K562 (cell line): ENCODE measurements around the gene SYMPK. TPM values are rescaled to one million over a fixed set of nuclear protein-coding genes. Genes with fewer than 3 reads are reported as not detected.

ENCODE experiments used
- ATF1 ChIP-seq, 2 experiments: fragments of 450-650 bp in 1 of 2; IDR thresholded peaks; 2 replicates each; pipeline ENCODE4 v1.6.1; 2016; ENCODE audit warnings: missing compliant biosample characterization in 1 of 2, missing genetic modification characterization in 1 of 2
- ATF3 ChIP-seq, 2 experiments: fragments of 450-650 bp in 1 of 2; sonication (generic) in 1 of 2; formaldehyde crosslinking in 1 of 2; IDR thresholded peaks in 1 of 2; conservative IDR thresholded peaks in 1 of 2; 2 replicates each; pipeline versions ENCODE4 v1.6.1 to v1.8.1; 2016 to 2023; ENCODE audit warnings: mild to moderate bottlenecking in 2 of 2, moderate library complexity in 2 of 2, inconsistent platforms in 1 of 2, missing genetic modification reagents in 1 of 2
- CBX8 ChIP-seq: fragments of 200-600 bp; sonication (generic); IDR thresholded peaks from 2 replicates; pipeline ENCODE4 v1.6.1; 2012; ENCODE audit warnings: borderline replicate concordance, mixed run types, low read depth, mild to moderate bottlenecking, moderate library complexity, mixed read lengths, low read length, control low read depth, inconsistent platforms; ENCODE audit not compliant: poor library complexity, severe bottlenecking; ENCODE audit errors: extremely low read depth
- CXXC5 ChIP-seq: fragments of 250-450 bp; sonication (Bioruptor Pico); IDR thresholded peaks from 2 replicates; pipeline ENCODE4 v1.8.0; 2022; ENCODE audit warnings: inconsistent platforms, mild to moderate bottlenecking, moderate library complexity
- HBP1 ChIP-seq: fragments of 450-650 bp; formaldehyde crosslinking; IDR thresholded peaks from 2 replicates; pipeline ENCODE4 v1.4.0; 2022; ENCODE audit warnings: missing genetic modification characterization
- HDAC1 ChIP-seq, 2 experiments: fragments of 450-650 bp; IDR thresholded peaks; 2 replicates each; pipeline ENCODE4 v1.6.1; 2016 to 2017; ENCODE audit warnings: inconsistent platforms in 1 of 2, mild to moderate bottlenecking in 1 of 2, moderate library complexity in 1 of 2
- JUNB ChIP-seq: fragments of 450-650 bp; formaldehyde crosslinking; conservative IDR thresholded peaks from 2 replicates; pipeline ENCODE4 v1.4.0; 2020; ENCODE audit warnings: mild to moderate bottlenecking
- NFYB ChIP-seq: IDR thresholded peaks from 2 replicates; pipeline ENCODE4 v1.6.1; 2011; ENCODE audit warnings: mild to moderate bottlenecking, moderate library complexity; ENCODE audit not compliant: insufficient read length; ENCODE audit errors: extremely low read depth
- PHF8 ChIP-seq: fragments of 200-600 bp; sonication (generic); IDR thresholded peaks from 2 replicates; pipeline ENCODE4 v1.6.1; 2012; ENCODE audit warnings: mixed run types, mild to moderate bottlenecking, inconsistent platforms, low read length, moderate library complexity, borderline replicate concordance
- PTBP1 ChIP-seq: fragments of 200-400 bp; formaldehyde crosslinking; IDR thresholded peaks from 2 replicates; pipeline ENCODE4 v1.6.1; 2017; ENCODE audit warnings: low read depth, low read length
- SMARCC2 ChIP-seq: fragments of 450-650 bp; IDR thresholded peaks from 2 replicates; pipeline ENCODE4 v1.6.1; 2017; ENCODE audit warnings: antibody characterized with exemption, moderate library complexity, mild to moderate bottlenecking, low read depth
- VEZF1 ChIP-seq: fragments of 200-800 bp; sonication (Bioruptor generic); IDR thresholded peaks from 2 replicates; pipeline ENCODE4 v1.6.1; 2017; ENCODE audit warnings: missing genetic modification characterization, missing compliant biosample characterization
- ZKSCAN8 ChIP-seq: fragments of 200-800 bp; sonication (Bioruptor generic); IDR thresholded peaks from 2 replicates; pipeline ENCODE4 v1.6.1; 2016; ENCODE audit warnings: missing genetic modification characterization, missing compliant biosample characterization
- polyA plus RNA-seq, 8 experiments: library from polyadenylated mRNA; depleted of rRNA in 4 of 8; stranded (reverse) in 5 of 8; unstranded in 3 of 8; fragments of >200 nt; fragmentation: Nextera tagmentation in 2 of 8; fragmentation: Illumina TruSeq in 1 of 8; extraction: Ambion mirVana in 2 of 8; extraction: Trizol in 1 of 8; gene quantifications; 2 replicates each; pipeline versions ENCODE4 v1.2.1 to v1.2.3, GENCODE V29; 2011 to 2014; ENCODE audit warnings: inconsistent platforms in 1 of 8, missing spikeins in 1 of 8
- total RNA-seq, 7 experiments: library from RNA; depleted of rRNA in 6 of 7; stranded (reverse); fragments of >200 nt in 6 of 7; fragmentation: Illumina TruSeq in 2 of 7; extraction: Trizol in 2 of 7; gene quantifications; 2 replicates each; pipeline versions ENCODE4 v1.2.1 to v1.2.3, GENCODE V29; 2011 to 2021; ENCODE audit warnings: low replicate concordance in 1 of 7
- TF ChIP-seq, protein P1 (sequence below): fragments of 250-450 bp; sonication (Bioruptor Pico); IDR thresholded peaks from 2 replicates; pipeline ENCODE4 v1.9.0; 2021; ENCODE audit warnings: mild to moderate bottlenecking, inconsistent platforms
- TF ChIP-seq, protein P2 (sequence below), 2 experiments: IDR thresholded peaks; 2 replicates each; pipeline ENCODE4 v1.6.1; 2012; ENCODE audit warnings: improper control_type of control experiment in 2 of 2, low read depth in 2 of 2, low read length in 2 of 2, borderline replicate concordance in 1 of 2

SYMPK gene
- total and polyA plus RNA-seq, 9 of the 15 experiments (the other 6 are each of a cell fraction or from before 2014, with no cell fraction given), result 0.73 to 95.5 (median 58.4) TPM

DNA sequence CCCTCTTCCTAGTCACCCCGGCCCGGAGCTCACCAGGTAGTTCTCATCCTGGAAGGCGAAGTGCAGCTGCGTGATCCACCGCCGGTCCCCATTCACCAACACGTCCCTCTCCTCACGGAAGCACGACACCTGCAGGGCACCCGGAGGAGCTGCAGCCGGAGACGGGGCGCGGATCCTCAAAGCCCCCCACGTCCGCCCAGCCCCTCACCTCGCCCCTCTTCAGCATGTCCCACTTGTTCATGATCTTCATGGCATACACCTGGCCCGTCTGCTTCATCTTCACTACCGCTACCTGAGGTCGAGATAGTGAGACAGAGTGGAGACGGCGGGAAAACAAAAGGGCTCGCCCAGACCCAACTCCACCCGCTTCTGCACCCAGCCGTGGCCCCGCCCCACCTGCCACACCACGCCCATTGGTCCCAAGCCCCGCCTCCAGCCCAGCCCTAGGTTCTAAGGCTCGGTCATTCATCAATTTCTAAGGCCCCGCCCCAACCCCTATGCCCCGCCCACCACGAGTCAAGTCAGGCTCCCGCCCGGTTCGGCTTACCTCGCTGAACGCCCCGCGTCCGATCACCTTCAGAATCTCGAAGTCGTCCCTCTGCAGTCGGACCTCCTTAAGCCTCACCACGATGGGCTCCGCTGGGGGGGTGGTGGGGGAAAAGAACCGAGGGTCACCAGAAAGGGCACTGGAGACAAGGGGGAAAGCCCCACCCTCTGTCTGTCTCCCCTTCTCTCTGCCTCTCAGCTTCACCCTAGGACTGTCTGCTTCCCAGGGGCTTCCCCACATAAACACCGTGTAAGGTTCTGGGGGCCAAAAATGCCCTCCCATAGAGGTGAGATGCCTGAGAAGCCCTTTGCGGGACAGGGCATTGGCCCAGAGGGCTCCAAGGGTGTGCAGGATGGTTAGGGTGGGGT, 83.5 kb downstream of the SYMPK start (continued):
- TF ChIP-seq CBX8 (no peak), VEZF1 (CRISPR knock-in tag) (peak; percentile 68), PTBP1 (0 out of 2 replicates have a peak, but pooled peaks have one; percentile 30), PHF8 (peak; percentile 45; the same call in 1 of the 2 replicates), SMARCC2 (0 out of 2 replicates have a peak, but pooled peaks have one; percentile 22), JUNB (no peak), CXXC5 (peak; percentile 63), HDAC1 (IDR thresholded peaks at IDR 0.05) (peak in 1 of 2 experiments; percentile 71; a peak in 2 of 4 replicates), ZKSCAN8 (CRISPR knock-in tag) (no peak), ATF3 (IDR thresholded peaks at IDR 0.05) (no peak), ATF3 (CRISPR knock-in tag; conservative IDR thresholded peaks at IDR 0.05) (peak; percentile 15; the same call in 1 of the 2 replicates), HBP1 (CRISPR knock-in tag) (peak; percentile 84; the same call in 1 of the 2 replicates), ATF1 (CRISPR knock-in tag; IDR thresholded peaks at IDR 0.05) (no peak), ATF1 (tag; IDR thresholded peaks at IDR 0.05) (0 out of 2 replicates have a peak, but pooled peaks have one; percentile 32), NFYB (peak; percentile 25)
- TF ChIP-seq, protein P1, sequence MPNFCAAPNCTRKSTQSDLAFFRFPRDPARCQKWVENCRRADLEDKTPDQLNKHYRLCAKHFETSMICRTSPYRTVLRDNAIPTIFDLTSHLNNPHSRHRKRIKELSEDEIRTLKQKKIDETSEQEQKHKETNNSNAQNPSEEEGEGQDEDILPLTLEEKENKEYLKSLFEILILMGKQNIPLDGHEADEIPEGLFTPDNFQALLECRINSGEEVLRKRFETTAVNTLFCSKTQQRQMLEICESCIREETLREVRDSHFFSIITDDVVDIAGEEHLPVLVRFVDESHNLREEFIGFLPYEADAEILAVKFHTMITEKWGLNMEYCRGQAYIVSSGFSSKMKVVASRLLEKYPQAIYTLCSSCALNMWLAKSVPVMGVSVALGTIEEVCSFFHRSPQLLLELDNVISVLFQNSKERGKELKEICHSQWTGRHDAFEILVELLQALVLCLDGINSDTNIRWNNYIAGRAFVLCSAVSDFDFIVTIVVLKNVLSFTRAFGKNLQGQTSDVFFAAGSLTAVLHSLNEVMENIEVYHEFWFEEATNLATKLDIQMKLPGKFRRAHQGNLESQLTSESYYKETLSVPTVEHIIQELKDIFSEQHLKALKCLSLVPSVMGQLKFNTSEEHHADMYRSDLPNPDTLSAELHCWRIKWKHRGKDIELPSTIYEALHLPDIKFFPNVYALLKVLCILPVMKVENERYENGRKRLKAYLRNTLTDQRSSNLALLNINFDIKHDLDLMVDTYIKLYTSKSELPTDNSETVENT (CRISPR knock-in tag), result peak; percentile 40; the same call in 1 of the 2 replicates
- TF ChIP-seq, protein P2, sequence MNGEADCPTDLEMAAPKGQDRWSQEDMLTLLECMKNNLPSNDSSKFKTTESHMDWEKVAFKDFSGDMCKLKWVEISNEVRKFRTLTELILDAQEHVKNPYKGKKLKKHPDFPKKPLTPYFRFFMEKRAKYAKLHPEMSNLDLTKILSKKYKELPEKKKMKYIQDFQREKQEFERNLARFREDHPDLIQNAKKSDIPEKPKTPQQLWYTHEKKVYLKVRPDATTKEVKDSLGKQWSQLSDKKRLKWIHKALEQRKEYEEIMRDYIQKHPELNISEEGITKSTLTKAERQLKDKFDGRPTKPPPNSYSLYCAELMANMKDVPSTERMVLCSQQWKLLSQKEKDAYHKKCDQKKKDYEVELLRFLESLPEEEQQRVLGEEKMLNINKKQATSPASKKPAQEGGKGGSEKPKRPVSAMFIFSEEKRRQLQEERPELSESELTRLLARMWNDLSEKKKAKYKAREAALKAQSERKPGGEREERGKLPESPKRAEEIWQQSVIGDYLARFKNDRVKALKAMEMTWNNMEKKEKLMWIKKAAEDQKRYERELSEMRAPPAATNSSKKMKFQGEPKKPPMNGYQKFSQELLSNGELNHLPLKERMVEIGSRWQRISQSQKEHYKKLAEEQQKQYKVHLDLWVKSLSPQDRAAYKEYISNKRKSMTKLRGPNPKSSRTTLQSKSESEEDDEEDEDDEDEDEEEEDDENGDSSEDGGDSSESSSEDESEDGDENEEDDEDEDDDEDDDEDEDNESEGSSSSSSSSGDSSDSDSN (IDR thresholded peaks at IDR 0.05; ENCODE audit: borderline replicate concordance in 1 of 2, low read depth in 2 of 2, low read length in 2 of 2), result 0 out of 4 replicates have a peak, but pooled peaks of 1 of the 2 experiments have one; percentile 27
